Measurements from ENCODE around the gene POU2F1. TPM values are rescaled to one million over a fixed set of nuclear protein-coding genes. Genes with fewer than 3 reads are reported as not detected.
A peak's percentile ranks its signal among the peaks of the same experiment; 100 is the strongest.

The POU2F1 gene
- total and polyA plus RNA-seq, 2 experiments from 2014 or later: 38.8 to 66.1 TPM

DNA sequence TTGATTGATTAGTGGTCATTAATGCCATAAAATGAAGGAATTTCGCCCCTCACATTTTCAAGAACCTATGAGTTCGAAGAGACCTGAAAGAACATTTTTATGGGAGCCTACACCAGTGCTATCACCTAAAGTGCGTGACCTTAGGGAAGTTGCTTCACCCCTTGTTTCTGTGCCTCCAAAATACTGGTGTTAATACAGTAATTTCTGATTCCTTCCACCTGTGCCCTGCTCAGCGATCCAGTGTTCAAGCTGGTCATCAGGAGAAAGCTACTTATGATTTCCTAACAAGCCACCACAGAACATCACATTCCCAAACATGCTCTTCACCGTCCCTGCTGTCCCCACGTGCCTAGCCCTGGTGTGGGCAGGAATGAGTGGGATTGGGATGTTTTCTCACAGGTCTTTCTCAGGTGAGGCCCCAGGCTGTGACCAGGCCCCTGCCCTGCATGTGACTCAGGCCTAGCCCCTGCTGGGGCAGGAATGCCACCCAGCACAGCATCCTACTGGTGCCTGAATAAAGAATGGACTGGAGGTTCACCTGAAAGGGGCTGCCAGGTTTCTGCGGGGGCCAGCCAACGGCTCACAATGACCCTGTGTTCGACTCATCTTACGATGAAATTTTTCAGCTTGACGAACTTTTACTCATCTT, 237.4 kb downstream of the POU2F1 start:
- H3K4me1 Mint-ChIP-seq: peaks cover 30% of the 10 kb centered on the region
- peaks cover 10% of the 10 kb centered on the region; the same call in 1 of the 2 replicates for H3K4me1 ChIP-seq (ENCODE audit: insufficient read depth)
- H3K4me3 ChIP-seq: no peak overlapping the region
- H3K36me3 ChIP-seq (ENCODE audit: insufficient read depth): no peaks in the 10 kb centered on the region
- TF ChIP-seq EZH2phosphoT487 (IDR thresholded peaks at IDR 0.05; ENCODE audit: unreplicated experiment) (no peak), ZNF331 (CRISPR knock-in tag; IDR thresholded peaks at IDR 0.05; ENCODE audit: low read depth) (no peak), JUNB (IDR thresholded peaks at IDR 0.05; ENCODE audit: unreplicated experiment) (no peak), STAT1 (IDR thresholded peaks at IDR 0.05; ENCODE audit: unreplicated experiment) (no peak), POLR2AphosphoS5 (IDR thresholded peaks at IDR 0.05; ENCODE audit: low read depth) (no peak), ZNF114 (CRISPR knock-in tag; IDR thresholded peaks at IDR 0.05) (no peak), NANOG (IDR thresholded peaks at IDR 0.05; ENCODE audit: borderline replicate concordance) (no peak), EZH2 (IDR thresholded peaks at IDR 0.05; ENCODE audit: low read depth, unreplicated experiment) (no peak), CREB1 (CRISPR knock-in tag; IDR thresholded peaks at IDR 0.05; ENCODE audit: low read depth) (no peak)
- TF ChIP-seq, protein P1, sequence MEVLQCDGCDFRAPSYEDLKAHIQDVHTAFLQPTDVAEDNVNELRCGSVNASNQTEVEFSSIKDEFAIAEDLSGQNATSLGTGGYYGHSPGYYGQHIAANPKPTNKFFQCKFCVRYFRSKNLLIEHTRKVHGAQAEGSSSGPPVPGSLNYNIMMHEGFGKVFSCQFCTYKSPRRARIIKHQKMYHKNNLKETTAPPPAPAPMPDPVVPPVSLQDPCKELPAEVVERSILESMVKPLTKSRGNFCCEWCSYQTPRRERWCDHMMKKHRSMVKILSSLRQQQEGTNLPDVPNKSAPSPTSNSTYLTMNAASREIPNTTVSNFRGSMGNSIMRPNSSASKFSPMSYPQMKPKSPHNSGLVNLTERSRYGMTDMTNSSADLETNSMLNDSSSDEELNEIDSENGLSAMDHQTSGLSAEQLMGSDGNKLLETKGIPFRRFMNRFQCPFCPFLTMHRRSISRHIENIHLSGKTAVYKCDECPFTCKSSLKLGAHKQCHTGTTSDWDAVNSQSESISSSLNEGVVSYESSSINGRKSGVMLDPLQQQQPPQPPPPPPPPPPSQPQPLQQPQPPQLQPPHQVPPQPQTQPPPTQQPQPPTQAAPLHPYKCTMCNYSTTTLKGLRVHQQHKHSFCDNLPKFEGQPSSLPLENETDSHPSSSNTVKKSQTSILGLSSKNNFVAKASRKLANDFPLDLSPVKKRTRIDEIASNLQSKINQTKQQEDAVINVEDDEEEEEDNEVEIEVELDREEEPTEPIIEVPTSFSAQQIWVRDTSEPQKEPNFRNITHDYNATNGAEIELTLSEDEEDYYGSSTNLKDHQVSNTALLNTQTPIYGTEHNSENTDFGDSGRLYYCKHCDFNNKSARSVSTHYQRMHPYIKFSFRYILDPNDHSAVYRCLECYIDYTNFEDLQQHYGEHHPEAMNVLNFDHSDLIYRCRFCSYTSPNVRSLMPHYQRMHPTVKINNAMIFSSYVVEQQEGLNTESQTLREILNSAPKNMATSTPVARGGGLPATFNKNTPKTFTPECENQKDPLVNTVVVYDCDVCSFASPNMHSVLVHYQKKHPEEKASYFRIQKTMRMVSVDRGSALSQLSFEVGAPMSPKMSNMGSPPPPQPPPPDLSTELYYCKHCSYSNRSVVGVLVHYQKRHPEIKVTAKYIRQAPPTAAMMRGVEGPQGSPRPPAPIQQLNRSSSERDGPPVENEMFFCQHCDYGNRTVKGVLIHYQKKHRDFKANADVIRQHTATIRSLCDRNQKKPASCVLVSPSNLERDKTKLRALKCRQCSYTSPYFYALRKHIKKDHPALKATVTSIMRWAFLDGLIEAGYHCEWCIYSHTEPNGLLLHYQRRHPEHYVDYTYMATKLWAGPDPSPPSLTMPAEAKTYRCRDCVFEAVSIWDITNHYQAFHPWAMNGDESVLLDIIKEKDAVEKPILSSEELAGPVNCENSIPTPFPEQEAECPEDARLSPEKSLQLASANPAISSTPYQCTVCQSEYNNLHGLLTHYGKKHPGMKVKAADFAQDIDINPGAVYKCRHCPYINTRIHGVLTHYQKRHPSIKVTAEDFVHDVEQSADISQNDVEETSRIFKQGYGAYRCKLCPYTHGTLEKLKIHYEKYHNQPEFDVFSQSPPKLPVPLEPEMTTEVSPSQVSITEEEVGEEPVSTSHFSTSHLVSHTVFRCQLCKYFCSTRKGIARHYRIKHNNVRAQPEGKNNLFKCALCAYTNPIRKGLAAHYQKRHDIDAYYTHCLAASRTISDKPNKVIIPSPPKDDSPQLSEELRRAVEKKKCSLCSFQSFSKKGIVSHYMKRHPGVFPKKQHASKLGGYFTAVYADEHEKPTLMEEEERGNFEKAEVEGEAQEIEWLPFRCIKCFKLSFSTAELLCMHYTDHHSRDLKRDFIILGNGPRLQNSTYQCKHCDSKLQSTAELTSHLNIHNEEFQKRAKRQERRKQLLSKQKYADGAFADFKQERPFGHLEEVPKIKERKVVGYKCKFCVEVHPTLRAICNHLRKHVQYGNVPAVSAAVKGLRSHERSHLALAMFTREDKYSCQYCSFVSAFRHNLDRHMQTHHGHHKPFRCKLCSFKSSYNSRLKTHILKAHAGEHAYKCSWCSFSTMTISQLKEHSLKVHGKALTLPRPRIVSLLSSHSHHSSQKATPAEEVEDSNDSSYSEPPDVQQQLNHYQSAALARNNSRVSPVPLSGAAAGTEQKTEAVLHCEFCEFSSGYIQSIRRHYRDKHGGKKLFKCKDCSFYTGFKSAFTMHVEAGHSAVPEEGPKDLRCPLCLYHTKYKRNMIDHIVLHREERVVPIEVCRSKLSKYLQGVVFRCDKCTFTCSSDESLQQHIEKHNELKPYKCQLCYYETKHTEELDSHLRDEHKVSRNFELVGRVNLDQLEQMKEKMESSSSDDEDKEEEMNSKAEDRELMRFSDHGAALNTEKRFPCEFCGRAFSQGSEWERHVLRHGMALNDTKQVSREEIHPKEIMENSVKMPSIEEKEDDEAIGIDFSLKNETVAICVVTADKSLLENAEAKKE (CRISPR knock-in tag; IDR thresholded peaks at IDR 0.05): no peak
- TF ChIP-seq, protein P2, sequence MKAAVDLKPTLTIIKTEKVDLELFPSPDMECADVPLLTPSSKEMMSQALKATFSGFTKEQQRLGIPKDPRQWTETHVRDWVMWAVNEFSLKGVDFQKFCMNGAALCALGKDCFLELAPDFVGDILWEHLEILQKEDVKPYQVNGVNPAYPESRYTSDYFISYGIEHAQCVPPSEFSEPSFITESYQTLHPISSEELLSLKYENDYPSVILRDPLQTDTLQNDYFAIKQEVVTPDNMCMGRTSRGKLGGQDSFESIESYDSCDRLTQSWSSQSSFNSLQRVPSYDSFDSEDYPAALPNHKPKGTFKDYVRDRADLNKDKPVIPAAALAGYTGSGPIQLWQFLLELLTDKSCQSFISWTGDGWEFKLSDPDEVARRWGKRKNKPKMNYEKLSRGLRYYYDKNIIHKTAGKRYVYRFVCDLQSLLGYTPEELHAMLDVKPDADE (IDR thresholded peaks at IDR 0.05): no peak
- TF ChIP-seq, protein P3, sequence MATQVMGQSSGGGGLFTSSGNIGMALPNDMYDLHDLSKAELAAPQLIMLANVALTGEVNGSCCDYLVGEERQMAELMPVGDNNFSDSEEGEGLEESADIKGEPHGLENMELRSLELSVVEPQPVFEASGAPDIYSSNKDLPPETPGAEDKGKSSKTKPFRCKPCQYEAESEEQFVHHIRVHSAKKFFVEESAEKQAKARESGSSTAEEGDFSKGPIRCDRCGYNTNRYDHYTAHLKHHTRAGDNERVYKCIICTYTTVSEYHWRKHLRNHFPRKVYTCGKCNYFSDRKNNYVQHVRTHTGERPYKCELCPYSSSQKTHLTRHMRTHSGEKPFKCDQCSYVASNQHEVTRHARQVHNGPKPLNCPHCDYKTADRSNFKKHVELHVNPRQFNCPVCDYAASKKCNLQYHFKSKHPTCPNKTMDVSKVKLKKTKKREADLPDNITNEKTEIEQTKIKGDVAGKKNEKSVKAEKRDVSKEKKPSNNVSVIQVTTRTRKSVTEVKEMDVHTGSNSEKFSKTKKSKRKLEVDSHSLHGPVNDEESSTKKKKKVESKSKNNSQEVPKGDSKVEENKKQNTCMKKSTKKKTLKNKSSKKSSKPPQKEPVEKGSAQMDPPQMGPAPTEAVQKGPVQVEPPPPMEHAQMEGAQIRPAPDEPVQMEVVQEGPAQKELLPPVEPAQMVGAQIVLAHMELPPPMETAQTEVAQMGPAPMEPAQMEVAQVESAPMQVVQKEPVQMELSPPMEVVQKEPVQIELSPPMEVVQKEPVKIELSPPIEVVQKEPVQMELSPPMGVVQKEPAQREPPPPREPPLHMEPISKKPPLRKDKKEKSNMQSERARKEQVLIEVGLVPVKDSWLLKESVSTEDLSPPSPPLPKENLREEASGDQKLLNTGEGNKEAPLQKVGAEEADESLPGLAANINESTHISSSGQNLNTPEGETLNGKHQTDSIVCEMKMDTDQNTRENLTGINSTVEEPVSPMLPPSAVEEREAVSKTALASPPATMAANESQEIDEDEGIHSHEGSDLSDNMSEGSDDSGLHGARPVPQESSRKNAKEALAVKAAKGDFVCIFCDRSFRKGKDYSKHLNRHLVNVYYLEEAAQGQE (IDR thresholded peaks at IDR 0.05; ENCODE audit: unreplicated experiment): no peak
- TF ChIP-seq, protein P4, sequence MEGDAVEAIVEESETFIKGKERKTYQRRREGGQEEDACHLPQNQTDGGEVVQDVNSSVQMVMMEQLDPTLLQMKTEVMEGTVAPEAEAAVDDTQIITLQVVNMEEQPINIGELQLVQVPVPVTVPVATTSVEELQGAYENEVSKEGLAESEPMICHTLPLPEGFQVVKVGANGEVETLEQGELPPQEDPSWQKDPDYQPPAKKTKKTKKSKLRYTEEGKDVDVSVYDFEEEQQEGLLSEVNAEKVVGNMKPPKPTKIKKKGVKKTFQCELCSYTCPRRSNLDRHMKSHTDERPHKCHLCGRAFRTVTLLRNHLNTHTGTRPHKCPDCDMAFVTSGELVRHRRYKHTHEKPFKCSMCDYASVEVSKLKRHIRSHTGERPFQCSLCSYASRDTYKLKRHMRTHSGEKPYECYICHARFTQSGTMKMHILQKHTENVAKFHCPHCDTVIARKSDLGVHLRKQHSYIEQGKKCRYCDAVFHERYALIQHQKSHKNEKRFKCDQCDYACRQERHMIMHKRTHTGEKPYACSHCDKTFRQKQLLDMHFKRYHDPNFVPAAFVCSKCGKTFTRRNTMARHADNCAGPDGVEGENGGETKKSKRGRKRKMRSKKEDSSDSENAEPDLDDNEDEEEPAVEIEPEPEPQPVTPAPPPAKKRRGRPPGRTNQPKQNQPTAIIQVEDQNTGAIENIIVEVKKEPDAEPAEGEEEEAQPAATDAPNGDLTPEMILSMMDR (conservative IDR thresholded peaks at IDR 0.05; ENCODE audit: low read depth in 2 of 2): no peak
- DNase-seq (ENCODE audit: low spot score): no peak
- no peak overlapping the region for H3K27ac ChIP-seq (ENCODE audit: low read depth)
- no peaks in the 10 kb centered on the region for H3K79me2 ChIP-seq (replicated peaks; ENCODE audit: insufficient read depth)
- H3K4me2 ChIP-seq: no peak overlapping the region
- no peak overlapping the region for H3K27ac Mint-ChIP-seq
- peaks cover 2% of the 10 kb centered on the region; the same call in 1 of the 2 replicates for H3F3A ChIP-seq (replicated peaks; ENCODE audit: low read depth)
- H4K20me1 ChIP-seq (replicated peaks; ENCODE audit: insufficient read depth): no peaks in the 10 kb centered on the region
- no peaks in the 10 kb centered on the region for H3K9me2 ChIP-seq (ENCODE audit: insufficient read depth)
- H3K4me3 Mint-ChIP-seq: no peak overlapping the region
- ATAC-seq: peak; percentile 9
- H3K36me3 Mint-ChIP-seq (ENCODE audit: low read depth): no peaks in the 10 kb centered on the region
- H3K9me3 Mint-ChIP-seq: no peaks in the 10 kb centered on the region
- H2AFZ ChIP-seq: no peak overlapping the region
- H3K27me3 Mint-ChIP-seq (ENCODE audit: insufficient read depth, low read depth, poor library complexity): peaks cover 27% of the 10 kb centered on the region
- peaks cover 49% of the 10 kb centered on the region for H3K27me3 ChIP-seq (ENCODE audit: insufficient read depth)
